ENCODE results near the gene GAP43.

GAP43 gene

GRCh38 chr3:115766587-115767482 lies 143.5 kb downstream of the GAP43 start:
- TF ChIP-seq CTCF (IDR thresholded peaks at IDR 0.05): no peak
- Histone ChIP-seq H3K27ac (no peak overlapping the region), H3K9me3 (no peaks in the 10 kb centered on the region), H3K27me3 (no peaks in the 10 kb centered on the region), H3K4me1 (no peaks in the 10 kb centered on the region), H3K36me3 (no peaks in the 10 kb centered on the region), H3K4me3 (no peak overlapping the region)
- intact Hi-C loops (cut with DNase I; ENCODE audit: low total_unique reads): no loop called here
- DNase-seq: no peak

DNA sequence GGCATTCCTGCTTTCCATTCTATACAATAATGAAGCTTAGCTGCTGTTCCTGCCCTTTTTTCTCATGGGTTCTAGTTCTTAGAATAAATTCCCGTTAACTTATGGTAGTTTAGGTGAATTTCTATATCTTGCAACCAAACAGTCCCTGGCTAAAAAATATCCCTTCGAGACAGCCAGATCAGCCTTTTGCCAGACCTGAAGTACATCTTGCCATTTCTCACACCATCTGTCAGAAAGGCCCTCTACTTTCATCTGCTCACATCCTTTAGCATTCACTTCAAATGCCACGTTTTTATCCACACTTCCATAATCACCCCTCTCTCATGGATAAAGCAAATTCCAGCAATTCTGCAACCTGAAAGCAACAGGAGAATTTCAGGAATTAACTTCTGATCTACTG lies 145.4 kb downstream of the GAP43 start:
- H3K36me3 ChIP-seq: no peaks in the 10 kb centered on the region
- no peak for DNase-seq
- intact Hi-C loops (cut with DNase I; ENCODE audit: low total_unique reads): no loop called here
- no peaks in the 10 kb centered on the region for H3K4me1 ChIP-seq
- H3K27me3 ChIP-seq: no peaks in the 10 kb centered on the region
- no peak overlapping the region for H3K27ac ChIP-seq
- TF ChIP-seq CTCF (IDR thresholded peaks at IDR 0.05): no peak
- H3K4me3 ChIP-seq: no peak overlapping the region
- H3K9me3 ChIP-seq: no peaks in the 10 kb centered on the region

All from tibial artery (tissue), 4 donors.